NB4 (cell line): Measurements from ENCODE around the gene TPMT.
"Not testable (repeated sequence)": the region's sequence is repeated elsewhere in the genome, so short reads cannot be mapped to it uniquely, and the experiment has no call there.

Experiments used
- DNase-seq: peaks from one replicate; pipeline ENCODE4 v3.0.0; 2010; ENCODE audit warnings: low read depth
- H3K4me3 ChIP-seq: one replicate; pipeline ENCODE4 v1.5.1; 2011; ENCODE audit warnings: mild to moderate bottlenecking, low read depth, low read length, moderate library complexity
- MYC ChIP-seq: IDR thresholded peaks from 2 replicates; pipeline ENCODE4 v1.6.1; 2011; ENCODE audit warnings: low read depth, low read length
- POLR2A ChIP-seq: IDR thresholded peaks from 2 replicates; pipeline ENCODE4 v1.6.1; 2011; ENCODE audit warnings: mild to moderate bottlenecking; ENCODE audit not compliant: insufficient read length; ENCODE audit errors: extremely low read depth
- TF ChIP-seq, protein P1 (sequence below): IDR thresholded peaks from one replicate; pipeline ENCODE4 v1.5.1; 2012; ENCODE audit warnings: low read depth, low read length
- TF ChIP-seq, protein P2 (sequence below): IDR thresholded peaks from 2 replicates; pipeline ENCODE4 v1.6.1; 2011; ENCODE audit warnings: low read depth, low read length

Gene TPMT

DNA sequence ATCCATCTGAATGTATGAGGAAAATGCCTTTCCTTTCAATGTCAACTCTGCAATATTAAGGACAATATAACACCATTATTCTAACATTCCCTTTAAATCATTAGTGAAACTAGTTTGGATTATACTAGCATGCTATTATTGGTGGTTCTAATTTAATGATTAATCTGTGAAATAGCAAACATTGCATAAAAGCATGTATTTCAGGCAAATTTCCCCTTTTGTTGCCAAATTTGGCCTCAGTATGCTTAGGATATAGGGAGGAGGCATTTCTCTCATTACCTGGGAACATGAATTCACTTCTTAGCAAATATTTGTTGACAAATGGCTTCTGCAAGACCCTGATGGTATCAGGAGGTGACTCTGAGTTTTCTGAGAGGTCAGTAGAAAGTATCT is 1.6 kb downstream of the TPMT start:
- DNase-seq: no peak
- TF ChIP-seq, protein P1, sequence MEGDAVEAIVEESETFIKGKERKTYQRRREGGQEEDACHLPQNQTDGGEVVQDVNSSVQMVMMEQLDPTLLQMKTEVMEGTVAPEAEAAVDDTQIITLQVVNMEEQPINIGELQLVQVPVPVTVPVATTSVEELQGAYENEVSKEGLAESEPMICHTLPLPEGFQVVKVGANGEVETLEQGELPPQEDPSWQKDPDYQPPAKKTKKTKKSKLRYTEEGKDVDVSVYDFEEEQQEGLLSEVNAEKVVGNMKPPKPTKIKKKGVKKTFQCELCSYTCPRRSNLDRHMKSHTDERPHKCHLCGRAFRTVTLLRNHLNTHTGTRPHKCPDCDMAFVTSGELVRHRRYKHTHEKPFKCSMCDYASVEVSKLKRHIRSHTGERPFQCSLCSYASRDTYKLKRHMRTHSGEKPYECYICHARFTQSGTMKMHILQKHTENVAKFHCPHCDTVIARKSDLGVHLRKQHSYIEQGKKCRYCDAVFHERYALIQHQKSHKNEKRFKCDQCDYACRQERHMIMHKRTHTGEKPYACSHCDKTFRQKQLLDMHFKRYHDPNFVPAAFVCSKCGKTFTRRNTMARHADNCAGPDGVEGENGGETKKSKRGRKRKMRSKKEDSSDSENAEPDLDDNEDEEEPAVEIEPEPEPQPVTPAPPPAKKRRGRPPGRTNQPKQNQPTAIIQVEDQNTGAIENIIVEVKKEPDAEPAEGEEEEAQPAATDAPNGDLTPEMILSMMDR: no peak
- TF ChIP-seq, protein P2, sequence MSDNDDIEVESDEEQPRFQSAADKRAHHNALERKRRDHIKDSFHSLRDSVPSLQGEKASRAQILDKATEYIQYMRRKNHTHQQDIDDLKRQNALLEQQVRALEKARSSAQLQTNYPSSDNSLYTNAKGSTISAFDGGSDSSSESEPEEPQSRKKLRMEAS: no peak
- TF ChIP-seq POLR2A (no peak), MYC (no peak)
- H3K4me3 ChIP-seq: no peak overlapping the region

DNA sequence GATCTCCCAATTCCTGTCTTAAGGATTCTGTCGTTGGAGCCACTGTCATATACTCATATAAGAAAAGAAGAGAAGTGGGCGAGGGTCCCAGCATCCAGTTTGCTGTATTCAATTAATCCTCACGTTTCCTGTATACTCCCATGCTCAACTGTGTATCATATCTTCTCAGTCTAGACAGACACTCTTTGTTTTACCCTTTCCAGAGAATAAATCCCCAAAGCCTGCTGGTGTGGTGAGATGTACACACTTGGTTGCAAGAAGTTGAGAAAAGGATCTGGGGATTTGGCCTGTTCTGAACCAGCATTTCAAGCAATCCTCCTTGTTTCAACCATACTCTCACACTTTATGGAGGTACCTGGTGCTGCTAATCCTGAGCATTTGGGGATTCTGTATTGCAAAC is 3.1 kb downstream of the TPMT start:
- DNase-seq: no peak
- TF ChIP-seq MYC (no peak), POLR2A (no peak)
- TF ChIP-seq, protein P1: no peak
- TF ChIP-seq, protein P2: no peak
- no peak overlapping the region for H3K4me3 ChIP-seq

DNA sequence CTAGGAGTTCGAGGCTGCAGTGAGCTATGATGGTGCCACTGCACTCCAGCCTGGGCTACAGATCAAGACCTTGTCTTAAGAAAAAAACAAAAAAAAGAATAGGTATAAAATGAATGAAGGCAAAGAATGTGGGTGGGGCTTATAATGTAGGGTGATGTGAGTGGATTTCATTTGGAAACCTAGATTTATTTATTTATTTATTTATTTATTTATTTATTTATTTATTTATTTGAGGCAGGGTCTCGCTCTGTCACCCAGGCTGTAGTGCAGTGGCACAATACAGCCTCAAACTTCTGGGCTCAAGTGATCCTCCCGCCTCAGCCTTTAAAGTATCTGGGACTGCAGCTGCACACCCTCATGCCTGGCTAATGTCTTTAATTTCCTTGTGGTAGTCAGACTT is 3.5 kb downstream of the TPMT start:
- not testable (repeated sequence) for DNase-seq, H3K4me3 ChIP-seq

DNA sequence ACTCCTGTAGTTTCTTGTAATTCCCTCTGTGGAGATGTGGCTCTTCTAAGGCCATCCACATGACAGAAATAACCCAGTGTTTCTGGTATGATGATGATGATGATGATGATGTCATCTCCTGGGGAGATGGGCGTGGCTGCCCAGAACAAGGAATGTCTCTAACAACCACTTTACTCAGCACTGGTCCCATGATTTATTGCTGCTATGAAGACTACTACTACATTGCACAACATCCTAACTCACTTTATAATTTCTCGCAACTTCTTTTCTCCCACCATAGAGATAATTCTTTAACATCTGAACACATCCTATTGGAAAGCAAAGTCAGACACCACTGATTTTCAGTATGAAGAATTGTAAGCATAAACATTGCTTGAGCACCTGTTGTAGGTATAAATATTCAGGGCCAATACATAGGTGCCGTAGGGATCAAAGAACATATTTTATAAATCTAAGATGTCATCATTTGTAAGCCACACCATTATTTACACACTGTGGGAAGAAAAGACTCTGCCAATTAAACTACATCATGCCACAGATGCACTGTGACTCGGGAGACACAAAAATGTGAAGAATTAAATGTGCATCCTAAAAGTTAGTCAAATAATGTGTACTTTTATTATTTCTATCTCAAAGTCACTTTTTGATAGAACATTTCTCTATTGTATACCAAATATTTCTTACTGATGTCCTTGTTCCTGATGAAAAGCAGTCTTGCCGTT is 6.4 kb downstream of the TPMT start:
- TF ChIP-seq POLR2A (no peak), MYC (no peak)
- TF ChIP-seq, protein P2: no peak
- TF ChIP-seq, protein P1: no peak
- no peak for DNase-seq

DNA sequence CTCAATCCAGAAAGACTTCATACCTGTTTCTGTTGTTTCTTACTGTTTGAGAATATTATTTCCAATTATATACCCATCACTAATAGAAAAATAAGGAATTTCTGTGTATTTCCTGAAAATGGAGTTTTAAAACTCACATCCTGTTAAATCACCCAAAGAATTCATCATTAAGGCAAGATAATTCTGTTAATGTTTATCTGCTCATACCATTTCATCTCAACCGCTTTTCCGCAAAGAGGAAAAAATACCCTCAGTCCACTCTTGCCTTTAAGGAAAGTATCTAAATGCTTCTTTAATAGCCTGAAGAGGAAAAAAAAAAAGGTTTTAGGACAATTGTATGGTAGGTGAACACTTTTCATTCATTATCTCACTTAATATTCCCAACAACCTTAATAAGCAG is 7.3 kb downstream of the TPMT start:
- no peak for DNase-seq
- no peak overlapping the region for H3K4me3 ChIP-seq
- TF ChIP-seq POLR2A (no peak), MYC (no peak)
- TF ChIP-seq, protein P1: no peak
- TF ChIP-seq, protein P2: no peak

More for the DNA sequence above, 6.4 kb downstream of the TPMT start:
- H3K4me3 ChIP-seq: no peak overlapping the region

DNA sequence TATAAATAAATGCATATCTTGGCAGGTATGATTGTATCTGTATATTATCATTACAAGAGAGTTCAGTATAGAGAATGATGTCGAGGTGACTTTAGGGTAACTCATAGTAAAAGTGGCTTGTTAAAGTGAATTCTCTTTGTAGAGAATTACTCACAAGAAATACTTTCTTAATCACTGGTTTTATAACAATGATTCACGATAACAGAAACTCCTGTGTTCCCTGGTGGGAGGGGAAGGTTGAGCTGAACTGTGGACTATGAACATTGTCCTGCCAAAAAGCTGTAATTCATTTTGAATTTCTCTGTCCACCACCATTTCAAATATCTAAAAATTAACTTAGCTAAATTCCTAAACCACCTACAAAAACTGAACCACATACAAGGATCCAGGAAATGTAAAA is 7.7 kb downstream of the TPMT start:
- no peak overlapping the region for H3K4me3 ChIP-seq
- TF ChIP-seq POLR2A: no peak
- TF ChIP-seq, protein P1: no peak
- TF ChIP-seq, protein P2: no peak
- TF ChIP-seq MYC: no peak
- no peak for DNase-seq
